PC-3 (cell line): Measurements from ENCODE around the gene KRTAP2-2.

Experiments used
- CTCF ChIP-seq: fragments of 300-600 bp; sonication (generic); conservative IDR thresholded peaks from 2 replicates; pipeline ENCODE4 v1.5.1; 2017; ENCODE audit warnings: antibody characterized with exemption, low read depth, mild to moderate bottlenecking, low read length
- EZH2 ChIP-seq: fragments of 300-600 bp; sonication (generic); IDR thresholded peaks from one replicate; pipeline ENCODE4 v1.6.1; 2017; ENCODE audit warnings: antibody characterized with exemption, mild to moderate bottlenecking, low read length; ENCODE audit not compliant: unreplicated experiment
- EZH2phosphoT487 ChIP-seq: fragments of 300-600 bp; sonication (generic); IDR thresholded peaks from 2 replicates; pipeline ENCODE4 v1.6.1; 2018; ENCODE audit warnings: mild to moderate bottlenecking, antibody characterized with exemption, low read length, borderline replicate concordance

GRCh38 chr17:41048441-41048840, 6.6 kb downstream of the KRTAP2-2 start:
- TF ChIP-seq EZH2phosphoT487 (no peak), CTCF (no peak), EZH2 (no peak)
